Endothelial cell of umbilical vein (primary cell): ENCODE data around the gene ODF4.
"Not testable (repeated sequence)": the region's sequence is repeated elsewhere in the genome, so short reads cannot be mapped to it uniquely, and the experiment has no call there.

ENCODE experiments used
- CTCF ChIP-seq, 2 donors: IDR thresholded peaks; 1 replicate in 1 of 2; 2 replicates in 1 of 2; pipeline ENCODE4 v1.5.1; 2011; ENCODE audit warnings: low read length in 2 of 2, mild to moderate bottlenecking in 2 of 2, moderate library complexity in 2 of 2, control low read depth in 1 of 2, inconsistent platforms in 1 of 2, low read depth in 1 of 2; ENCODE audit not compliant: insufficient read depth in 1 of 2; ENCODE audit errors: extremely low read depth in 1 of 2
- EZH2 ChIP-seq: IDR thresholded peaks from 2 replicates; pipeline ENCODE4 v1.6.1; 2012; ENCODE audit warnings: borderline replicate concordance, low read depth, mild to moderate bottlenecking, moderate library complexity, low read length, inconsistent platforms; ENCODE audit not compliant: severe bottlenecking
- FOS ChIP-seq: IDR thresholded peaks from 2 replicates; pipeline ENCODE4 v1.6.1; 2011; ENCODE audit warnings: mild to moderate bottlenecking, low read length, moderate library complexity, borderline replicate concordance; ENCODE audit not compliant: insufficient read depth
- GATA2 ChIP-seq: IDR thresholded peaks from 2 replicates; pipeline ENCODE4 v1.7.0; 2011; ENCODE audit warnings: low read depth, mild to moderate bottlenecking, moderate library complexity, mixed read lengths, low read length; ENCODE audit not compliant: insufficient read length, insufficient read depth
- MYC ChIP-seq: IDR thresholded peaks from one replicate; pipeline ENCODE4 v1.6.1; 2011; ENCODE audit warnings: mild to moderate bottlenecking, low read depth, low read length
- POLR2A ChIP-seq: IDR thresholded peaks from 2 replicates; pipeline ENCODE4 v1.6.1; 2012; ENCODE audit warnings: low read depth, mild to moderate bottlenecking, control low read depth, low read length
- POLR2AphosphoS5 ChIP-seq: IDR thresholded peaks from 2 replicates; pipeline ENCODE4 v1.6.1; 2012; ENCODE audit warnings: low read depth, mild to moderate bottlenecking, control low read depth, low read length, moderate library complexity; ENCODE audit not compliant: insufficient read depth

DNA sequence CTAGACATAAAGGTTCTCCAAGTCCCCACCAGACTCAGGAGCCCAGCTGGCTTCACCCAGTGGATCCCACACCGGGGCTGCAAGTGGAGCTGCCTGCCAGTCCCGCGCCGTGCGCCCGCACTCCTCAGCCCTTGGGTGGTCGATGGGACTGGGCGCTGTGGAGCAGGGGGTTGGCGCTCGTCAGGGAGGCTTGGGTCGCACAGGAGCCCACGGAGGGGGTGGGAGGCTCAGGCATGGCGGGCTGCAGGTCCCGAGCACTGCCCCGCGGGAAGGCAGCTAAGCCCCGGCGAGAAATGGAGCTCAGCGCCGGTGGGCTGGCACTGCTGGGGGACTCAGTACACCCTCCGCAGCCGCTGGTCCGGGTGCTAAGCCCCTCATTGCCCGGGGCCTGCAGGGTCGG is 7.4 kb downstream of the ODF4 start:
- not testable (repeated sequence) for TF ChIP-seq CTCF (IDR thresholded peaks at IDR 0.05; ENCODE audit: extremely low read depth in 1 of 2, insufficient read depth in 1 of 2, low read depth in 1 of 2, low read length in 2 of 2); POLR2A; POLR2AphosphoS5; MYC; FOS; EZH2; GATA2
